ENCODE results near the gene GHRL.

Gene GHRL

GRCh38 chr3:10338591-10339353, 46.0 kb upstream of the GHRL start:
- no peak for DNase-seq (ENCODE audit: extremely low spot score)
- CTCF ChIA-PET = interaction anchor here (2.4 kb wide), 1 partner anchor 17 kb away, joined by 10 read pairs; the partner anchor contains the start of gene SEC13
- TF ChIP-seq, protein P1, sequence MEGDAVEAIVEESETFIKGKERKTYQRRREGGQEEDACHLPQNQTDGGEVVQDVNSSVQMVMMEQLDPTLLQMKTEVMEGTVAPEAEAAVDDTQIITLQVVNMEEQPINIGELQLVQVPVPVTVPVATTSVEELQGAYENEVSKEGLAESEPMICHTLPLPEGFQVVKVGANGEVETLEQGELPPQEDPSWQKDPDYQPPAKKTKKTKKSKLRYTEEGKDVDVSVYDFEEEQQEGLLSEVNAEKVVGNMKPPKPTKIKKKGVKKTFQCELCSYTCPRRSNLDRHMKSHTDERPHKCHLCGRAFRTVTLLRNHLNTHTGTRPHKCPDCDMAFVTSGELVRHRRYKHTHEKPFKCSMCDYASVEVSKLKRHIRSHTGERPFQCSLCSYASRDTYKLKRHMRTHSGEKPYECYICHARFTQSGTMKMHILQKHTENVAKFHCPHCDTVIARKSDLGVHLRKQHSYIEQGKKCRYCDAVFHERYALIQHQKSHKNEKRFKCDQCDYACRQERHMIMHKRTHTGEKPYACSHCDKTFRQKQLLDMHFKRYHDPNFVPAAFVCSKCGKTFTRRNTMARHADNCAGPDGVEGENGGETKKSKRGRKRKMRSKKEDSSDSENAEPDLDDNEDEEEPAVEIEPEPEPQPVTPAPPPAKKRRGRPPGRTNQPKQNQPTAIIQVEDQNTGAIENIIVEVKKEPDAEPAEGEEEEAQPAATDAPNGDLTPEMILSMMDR (IDR thresholded peaks at IDR 0.05; ENCODE audit: control extremely low read depth, extremely low read depth, low read depth, missing control alignments) = no peak
- POLR2A ChIA-PET = no interaction called here

DNA sequence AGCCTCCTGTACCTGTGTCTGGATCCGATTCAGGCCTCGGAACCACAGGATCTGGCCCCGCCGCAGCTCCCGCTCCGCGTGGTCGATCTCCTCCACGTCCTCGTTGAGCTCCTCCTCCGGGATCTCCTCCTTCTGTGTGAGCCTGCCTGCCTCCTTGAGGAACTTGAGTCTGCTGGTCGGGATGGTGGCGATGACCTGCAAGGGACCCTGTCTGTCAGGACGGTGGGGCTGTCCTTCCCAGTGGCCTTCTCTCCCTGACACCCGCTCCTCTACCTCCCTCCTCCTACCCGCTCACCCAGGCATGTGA, 45.4 kb upstream of the GHRL start:
- ChIA-PET CTCF (interaction anchor here (2.4 kb wide), 1 partner anchor 16 kb away, joined by 10 read pairs; the partner anchor contains the start of gene SEC13), POLR2A (no interaction called here)
- no peak for DNase-seq (ENCODE audit: extremely low spot score)
- TF ChIP-seq, protein P1 (IDR thresholded peaks at IDR 0.05; ENCODE audit: control extremely low read depth, extremely low read depth, low read depth, missing control alignments) = no peak

GRCh38 chr3:10337323-10338163, 44.8 kb upstream of the GHRL start:
- no peak for DNase-seq (ENCODE audit: extremely low spot score)
- CTCF ChIA-PET = interaction anchor here (0.6 to 2.4 kb wide), 4 partner anchors 8 to 95 kb away, joined by 3 to 10 read pairs (median 4); partner anchors contain the start of gene SEC13
- TF ChIP-seq, protein P1 (IDR thresholded peaks at IDR 0.05; ENCODE audit: control extremely low read depth, extremely low read depth, low read depth, missing control alignments) = no peak
- POLR2A ChIA-PET = no interaction called here

- TF ChIP-seq, protein P1 (IDR thresholded peaks at IDR 0.05; ENCODE audit: control extremely low read depth, extremely low read depth, low read depth, missing control alignments) = no peak
- POLR2A ChIA-PET = no interaction called here
- no peak for DNase-seq (ENCODE audit: extremely low spot score)
- CTCF ChIA-PET = interaction anchor here (1.0 kb wide), 2 partner anchors 10 to 96 kb away, joined by 3 to 4 read pairs; no protein-coding TSS in a partner anchor
Measured at GRCh38 chr3:10336761-10337160, 44.0 kb upstream of the GHRL start.

GRCh38 chr3:10335871-10336622, 43.3 kb upstream of the GHRL start:
- TF ChIP-seq, protein P1 (IDR thresholded peaks at IDR 0.05; ENCODE audit: control extremely low read depth, extremely low read depth, low read depth, missing control alignments) = no peak
- ChIA-PET POLR2A (no interaction called here), CTCF (interaction anchor here (2.0 to 2.1 kb wide), 2 partner anchors 8 to 14 kb away, joined by 9 to 18 read pairs; no protein-coding TSS in a partner anchor)
- DNase-seq (ENCODE audit: extremely low spot score) = no peak

- TF ChIP-seq, protein P1 (IDR thresholded peaks at IDR 0.05; ENCODE audit: control extremely low read depth, extremely low read depth, low read depth, missing control alignments) = no peak
Measured at GRCh38 chr3:10335190-10335738, 42.5 kb upstream of the GHRL start.

More at GRCh38 chr3:10335190-10335738, 42.5 kb upstream of the GHRL start:
- ChIA-PET POLR2A (no interaction called here), CTCF (interaction anchor here (2.0 to 2.1 kb wide), 2 partner anchors 9 to 13 kb away, joined by 9 to 18 read pairs; no protein-coding TSS in a partner anchor)
- DNase-seq (ENCODE audit: extremely low spot score) = no peak

Data from GM10248 (cell line).